Measurements from ENCODE around the gene TCF4. TPM values are rescaled to one million over a fixed set of nuclear protein-coding genes. Genes with fewer than 3 reads are reported as not detected.
A peak's percentile ranks its signal among the peaks of the same experiment; 100 is the strongest.

Gene TCF4
- total RNA-seq, 1 donor from 2014 or later: 143 TPM

- DNase-seq (no peak), ATAC-seq (peak; percentile 23)
- Histone ChIP-seq H3K4me1 (no peaks in the 10 kb centered on the region), H3K27me3 (no peaks in the 10 kb centered on the region), H3K4me3 (no peak overlapping the region), H3K36me3 (no peaks in the 10 kb centered on the region), H3K9me3 (no peaks in the 10 kb centered on the region), H3K27ac (peak overlapping the region; percentile 45)
- intact Hi-C loops (cut with DNase I): no loop called here
- no peak for TF ChIP-seq CTCF (IDR thresholded peaks at IDR 0.05)
Measured at GRCh38 chr18:55479656-55480420, 108.2 kb downstream of the TCF4 start.

- Histone ChIP-seq H3K36me3 (no peaks in the 10 kb centered on the region), H3K4me3 (peak overlapping the region; percentile 54), H3K27me3 (no peaks in the 10 kb centered on the region), H3K4me1 (no peaks in the 10 kb centered on the region), H3K9me3 (no peaks in the 10 kb centered on the region), H3K27ac (peak overlapping the region; percentile 80)
- DNase-seq (no peak), ATAC-seq (no peak)
- no peak for TF ChIP-seq CTCF (IDR thresholded peaks at IDR 0.05)
- intact Hi-C loops (cut with DNase I): no loop called here
Measured at GRCh38 chr18:55477860-55478581, 110.0 kb downstream of the TCF4 start.

- H3K27me3 ChIP-seq: no peaks in the 10 kb centered on the region
- H3K27ac ChIP-seq: peak overlapping the region; percentile 80
- no peaks in the 10 kb centered on the region for H3K9me3 ChIP-seq
- intact Hi-C loops (cut with DNase I): no loop called here
- DNase-seq (no peak), ATAC-seq (peak; percentile 83)
- H3K4me3 ChIP-seq: peak overlapping the region; percentile 54
- H3K36me3 ChIP-seq: no peaks in the 10 kb centered on the region
- no peaks in the 10 kb centered on the region for H3K4me1 ChIP-seq
- no peak for TF ChIP-seq CTCF (IDR thresholded peaks at IDR 0.05)
Measured at GRCh38 chr18:55477499-55477859, 110.5 kb downstream of the TCF4 start.

GRCh38 chr18:55475916-55476315, 112.1 kb downstream of the TCF4 start:
- H3K9me3 ChIP-seq: no peaks in the 10 kb centered on the region
- no peaks in the 10 kb centered on the region for H3K36me3 ChIP-seq
- DNase-seq (no peak), ATAC-seq (no peak)
- no peak overlapping the region for H3K27ac ChIP-seq
- no peak overlapping the region for H3K4me3 ChIP-seq
- H3K4me1 ChIP-seq: no peaks in the 10 kb centered on the region
- TF ChIP-seq CTCF (IDR thresholded peaks at IDR 0.05): no peak
- intact Hi-C loops (cut with DNase I): no loop called here
- no peaks in the 10 kb centered on the region for H3K27me3 ChIP-seq

- no peak overlapping the region for H3K27ac ChIP-seq
- no peaks in the 10 kb centered on the region for H3K9me3 ChIP-seq
- no peak overlapping the region for H3K4me3 ChIP-seq
- no peak for TF ChIP-seq CTCF (IDR thresholded peaks at IDR 0.05)
- no peak for DNase-seq
- no peak for ATAC-seq
- no peaks in the 10 kb centered on the region for H3K27me3 ChIP-seq
- H3K36me3 ChIP-seq: no peaks in the 10 kb centered on the region
- H3K4me1 ChIP-seq: no peaks in the 10 kb centered on the region
- intact Hi-C loops (cut with DNase I): no loop called here
Measured at GRCh38 chr18:55475467-55475866, 112.5 kb downstream of the TCF4 start.
